ENCODE measurements around the gene HSD17B4.

GRCh38 chr5:119554597-119554996 is 102.3 kb downstream of the HSD17B4 start:
- TF ChIP-seq CTCF (IDR thresholded peaks at IDR 0.05) (no peak), ZFX (IDR thresholded peaks at IDR 0.05; ENCODE audit: borderline replicate concordance) (no peak)

Measured in 22Rv1 (cell line).